GM19023 (cell line): ENCODE data around the gene ZNF100.
"Not testable (repeated sequence)": the region's sequence is repeated elsewhere in the genome, so short reads cannot be mapped to it uniquely, and the experiment has no call there.

Experiments used
- ATAC-seq: cut with Tn5 transposase; IDR thresholded peaks from one replicate; pipeline ENCODE4 v1.9.1; 2021; ENCODE audit warnings: mild to moderate bottlenecking, moderate library complexity; ENCODE audit not compliant: unreplicated experiment

ZNF100 gene

GRCh38 chr19:21705393-21705792 is 62.0 kb downstream of the ZNF100 start:
- no peak for ATAC-seq

GRCh38 chr19:21704320-21704719 is 63.1 kb downstream of the ZNF100 start:
- no peak for ATAC-seq

DNA sequence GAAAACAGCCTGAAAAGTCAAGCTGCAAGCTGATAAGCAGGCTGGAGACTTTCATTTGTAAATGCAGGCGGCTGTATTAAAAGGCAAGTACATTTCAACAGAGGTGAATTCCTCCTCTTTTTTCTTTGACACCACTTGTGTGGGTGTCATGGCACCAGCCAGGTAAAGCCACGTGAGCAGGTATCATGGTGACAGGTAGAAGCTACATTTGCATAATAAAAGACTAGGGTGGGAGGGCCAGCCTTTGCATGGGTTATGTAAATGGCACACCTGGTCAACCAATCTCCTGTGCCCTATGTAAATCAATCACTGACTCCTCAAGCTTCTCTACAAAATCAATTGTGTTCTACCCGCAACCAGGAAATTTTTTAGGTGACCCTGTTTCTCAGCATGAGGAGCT is 68.2 kb downstream of the ZNF100 start:
- ATAC-seq, result no peak

GRCh38 chr19:21698215-21698614 is 69.2 kb downstream of the ZNF100 start:
- ATAC-seq, result no peak

DNA sequence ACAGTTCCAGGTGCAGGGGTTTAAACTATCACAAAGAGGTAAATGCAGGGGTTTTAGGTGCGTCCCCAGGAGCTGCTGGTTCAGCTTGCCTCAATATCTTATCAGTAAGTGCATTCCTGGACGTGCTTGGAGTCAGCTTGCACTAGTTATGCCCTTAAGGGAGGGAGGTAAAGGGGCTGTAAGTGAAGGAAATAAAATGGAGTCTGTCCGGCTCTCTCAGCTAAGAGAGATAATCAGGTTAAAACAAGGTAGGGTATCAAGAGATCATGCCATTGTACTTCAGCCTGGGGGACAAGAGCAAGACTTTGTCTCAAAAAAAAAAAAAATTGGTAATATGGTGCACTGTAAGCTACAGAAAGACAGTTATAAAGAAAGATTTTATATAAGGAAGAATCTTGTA is 69.7 kb downstream of the ZNF100 start:
- ATAC-seq, result no peak

DNA sequence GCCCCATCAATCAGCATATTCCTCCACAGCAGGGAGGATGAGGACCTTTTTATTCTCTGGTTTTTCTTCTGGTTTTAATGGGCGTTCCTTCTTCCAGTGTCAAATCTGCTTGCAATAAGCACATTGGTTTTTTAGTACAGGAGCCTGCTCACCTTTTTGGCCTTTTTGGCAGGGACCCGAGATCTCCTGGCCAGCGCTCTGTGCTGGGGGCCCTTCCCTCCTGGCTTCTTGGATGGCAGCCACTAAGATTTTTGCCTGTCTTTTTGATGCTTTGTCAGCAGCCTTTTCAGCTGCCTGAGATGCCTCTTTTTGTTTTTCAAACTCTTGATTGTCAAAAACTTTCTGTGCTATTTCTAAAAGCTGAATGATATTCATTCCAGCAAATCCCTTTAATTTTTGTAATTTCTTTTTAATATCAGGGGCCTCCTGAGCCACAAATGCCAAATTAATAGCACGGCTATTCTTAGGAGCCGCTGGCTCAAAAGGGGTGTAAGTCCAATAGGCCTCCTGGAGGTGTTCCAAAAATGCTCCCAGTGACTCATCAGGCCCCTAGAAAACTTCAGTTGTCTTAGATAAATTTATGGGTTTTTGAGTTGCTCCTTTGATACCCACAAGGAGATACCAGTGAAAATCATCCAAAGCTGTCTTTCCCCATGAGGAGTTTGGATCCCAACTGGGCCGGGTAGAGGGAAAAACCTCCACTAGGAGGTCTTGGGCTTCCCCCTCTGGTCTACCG is 73.0 kb downstream of the ZNF100 start:
- no peak for ATAC-seq

DNA sequence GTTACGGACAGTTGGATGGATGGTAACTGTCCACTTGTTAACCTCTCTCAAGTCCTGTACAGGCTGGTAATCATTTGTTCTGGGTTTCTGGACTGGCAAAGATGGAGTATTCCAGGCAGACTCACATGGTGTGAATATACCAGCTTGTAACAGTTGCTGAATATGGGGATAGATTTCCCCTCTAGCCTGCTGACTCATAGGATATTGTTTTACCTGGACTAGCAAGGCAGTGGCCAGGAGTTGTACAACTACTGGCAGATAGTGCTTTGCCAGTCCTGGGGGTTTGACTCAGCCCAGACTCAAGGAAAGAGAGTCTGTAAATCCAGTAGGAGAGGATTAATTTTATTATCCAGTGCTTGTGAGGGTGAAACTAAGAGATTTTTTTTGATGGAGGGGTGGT is 74.0 kb downstream of the ZNF100 start:
- ATAC-seq, result no peak

GRCh38 chr19:21691661-21692060 is 75.7 kb downstream of the ZNF100 start:
- ATAC-seq, result no peak

GRCh38 chr19:21688464-21688863 is 78.9 kb downstream of the ZNF100 start:
- ATAC-seq, result no peak

DNA sequence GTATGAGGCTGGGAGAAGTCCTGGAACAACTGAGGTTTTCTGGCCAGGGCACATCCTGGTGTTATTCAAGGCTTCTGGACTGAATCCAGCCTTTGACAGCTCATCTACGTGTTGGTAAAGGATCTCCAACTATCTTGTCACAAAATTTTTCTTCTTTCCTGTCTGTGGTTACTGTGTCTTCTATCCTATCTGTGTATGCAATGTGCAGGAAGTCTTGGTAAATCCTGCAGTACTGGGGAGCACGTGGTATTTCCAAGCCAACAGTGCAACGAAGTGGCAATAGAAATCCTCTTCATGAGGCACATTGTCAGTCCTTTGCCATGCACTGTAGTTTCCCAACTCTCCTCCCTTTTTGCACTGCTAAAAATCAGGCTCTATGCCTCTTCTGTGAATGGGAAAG is 86.7 kb downstream of the ZNF100 start:
- ATAC-seq, result no peak

DNA sequence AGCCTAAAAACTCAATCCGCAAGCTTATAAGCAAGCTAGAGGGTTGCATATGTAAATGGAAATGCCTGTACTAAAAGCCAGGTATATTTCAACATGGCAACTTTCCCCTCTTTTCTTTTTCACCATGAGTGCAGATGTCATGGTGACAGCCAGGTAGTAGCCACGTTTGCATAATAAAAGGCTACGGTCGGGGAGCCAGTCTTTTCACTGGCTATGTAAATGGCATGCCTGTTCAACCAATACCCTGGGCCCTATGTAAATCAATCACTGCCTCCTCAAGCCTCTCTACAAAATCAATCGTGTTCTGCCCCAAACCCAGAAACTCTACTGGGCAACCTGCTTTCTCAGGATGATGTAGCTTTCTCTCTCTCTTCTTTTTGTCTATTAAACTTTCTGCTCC is 87.4 kb downstream of the ZNF100 start:
- no peak for ATAC-seq

DNA sequence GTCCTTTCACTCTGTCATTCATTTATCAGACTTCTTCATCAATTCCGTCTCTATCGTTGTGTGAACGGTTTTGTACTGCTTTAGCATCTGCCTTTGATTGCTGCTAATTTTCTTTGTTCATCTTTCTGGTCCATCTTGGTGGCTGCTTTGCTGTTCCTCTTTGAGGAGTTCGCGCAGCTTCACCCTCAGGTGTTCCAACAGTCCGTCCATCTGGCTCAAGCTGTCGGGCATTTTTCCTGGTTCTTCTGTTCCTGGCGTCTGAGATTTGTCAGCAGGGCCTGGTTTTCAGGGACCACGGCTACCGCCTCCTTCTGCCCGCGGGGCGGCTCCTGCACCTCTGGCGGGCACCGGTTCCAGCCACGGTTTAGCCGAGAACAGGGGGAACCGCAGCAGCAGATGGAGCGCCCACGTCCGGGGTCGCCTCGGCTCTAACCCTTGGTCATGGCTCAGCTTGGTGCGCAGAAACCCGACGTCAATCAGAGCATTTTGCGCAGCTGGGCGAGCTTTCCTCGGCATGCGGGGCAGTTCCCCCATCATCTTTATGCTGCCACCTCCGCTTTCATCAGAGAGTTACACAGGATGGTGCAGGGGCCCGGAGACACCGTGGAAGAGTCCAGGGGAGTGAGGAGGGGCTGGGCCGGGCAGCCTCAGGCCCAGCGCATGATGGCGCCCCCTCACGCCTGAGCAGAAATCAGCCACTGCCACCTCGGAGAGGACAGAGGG is 89.5 kb downstream of the ZNF100 start:
- no peak for ATAC-seq

- no peak for ATAC-seq
These were observed 92.9 kb downstream of the ZNF100 start for GRCh38 chr19:21674454-21674853.

DNA sequence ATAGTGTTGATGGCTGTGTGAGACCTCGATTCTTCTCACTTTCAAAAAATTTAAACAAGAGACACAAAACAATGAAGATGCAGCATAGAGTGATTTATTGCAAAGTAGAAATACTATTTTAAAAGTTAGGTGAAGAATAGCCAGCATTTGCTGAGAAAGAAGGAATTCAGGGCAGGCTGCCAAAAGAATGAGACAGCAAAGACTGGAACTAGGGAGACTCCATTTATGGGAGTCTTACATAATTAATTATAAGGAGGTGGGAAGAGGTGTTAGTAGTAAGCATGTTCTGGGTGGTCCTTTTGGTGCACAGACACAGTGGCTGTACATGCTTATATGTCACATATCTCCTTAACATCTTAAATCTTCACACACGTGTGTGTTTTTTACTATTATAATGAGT is 93.9 kb downstream of the ZNF100 start:
- ATAC-seq, result not testable (repeated sequence)
